Hepatocyte (in vitro differentiated cells): Measurements from ENCODE around the gene CACNA2D4. TPM values are rescaled to one million over a fixed set of nuclear protein-coding genes. Genes with fewer than 3 reads are reported as not detected.

Experiments used
- DNase-seq: peaks from one replicate; pipeline ENCODE4 v3.0.0-alpha.2; 2016; ENCODE audit warnings: low spot score
- H2AFZ ChIP-seq: fragments of 200-600 bp; sonication (generic); 2 replicates; pipeline ENCODE4 v1.6.0; 2016; ENCODE audit warnings: antibody characterized with exemption, mild to moderate bottlenecking
- H3K27ac ChIP-seq: fragments of 200-600 bp; sonication (generic); 2 replicates; pipeline ENCODE4 v1.5.1; 2016; ENCODE audit warnings: mild to moderate bottlenecking
- H3K27me3 ChIP-seq: fragments of 200-600 bp; sonication (generic); 2 replicates; pipeline ENCODE4 v1.6.1; 2016
- H3K36me3 ChIP-seq: fragments of 200-600 bp; sonication (generic); replicated peaks from 2 replicates; pipeline ENCODE4 v1.5.1; 2016; ENCODE audit warnings: low read depth; ENCODE audit not compliant: insufficient read depth
- H3K4me1 ChIP-seq: fragments of 200-600 bp; sonication (generic); 2 replicates; pipeline ENCODE4 v1.5.1; 2016; ENCODE audit warnings: mild to moderate bottlenecking, moderate library complexity; ENCODE audit not compliant: insufficient read depth
- H3K4me2 ChIP-seq: fragments of 200-600 bp; sonication (generic); 2 replicates; pipeline ENCODE4 v1.6.0; 2016
- H3K4me3 ChIP-seq: fragments of 200-600 bp; sonication (generic); 2 replicates; pipeline ENCODE4 v1.5.1; 2016; ENCODE audit warnings: mild to moderate bottlenecking
- H3K79me2 ChIP-seq: fragments of 200-600 bp; sonication (generic); 2 replicates; pipeline ENCODE4 v1.6.0; 2017; ENCODE audit warnings: mild to moderate bottlenecking
- H3K9me2 ChIP-seq: fragments of 200-600 bp; sonication (generic); replicated peaks from 2 replicates; pipeline ENCODE4 v1.6.0; 2017; ENCODE audit warnings: mild to moderate bottlenecking; ENCODE audit not compliant: insufficient read depth
- H3K9me3 ChIP-seq: fragments of 200-600 bp; sonication (generic); 2 replicates; pipeline ENCODE4 v1.5.1; 2016; ENCODE audit warnings: low read depth, mild to moderate bottlenecking
- H4K20me1 ChIP-seq: fragments of 200-600 bp; sonication (generic); 2 replicates; pipeline ENCODE4 v1.6.0; 2016; ENCODE audit warnings: mild to moderate bottlenecking; ENCODE audit not compliant: insufficient read depth, poor library complexity, severe bottlenecking
- EZH2 ChIP-seq: fragments of 200-600 bp; sonication (generic); IDR thresholded peaks from 2 replicates; pipeline ENCODE4 v1.6.1; 2016; ENCODE audit warnings: antibody characterized with exemption, mild to moderate bottlenecking, borderline replicate concordance
- EZH2phosphoT487 ChIP-seq: fragments of 200-600 bp; sonication (generic); IDR thresholded peaks from one replicate; pipeline ENCODE4 v1.6.1; 2018; ENCODE audit warnings: antibody characterized with exemption, mild to moderate bottlenecking, low read depth, moderate library complexity; ENCODE audit not compliant: unreplicated experiment, severe bottlenecking
- WGBS: methylation state at CpG from one replicate; pipeline ENCODE4 v1.1.6; 2016; ENCODE audit warnings: low lambda C conversion rate; ENCODE audit errors: missing lambda C conversion rate; 5-methylcytosine and 5-hydroxymethylcytosine counted together
- polyA plus RNA-seq: library from polyadenylated mRNA; unstranded; fragments of >200 nt; fragmentation: Nextera tagmentation; extraction: Ambion mirVana; gene quantifications from 2 replicates; pipeline ENCODE4 v1.2.1, GENCODE V29; 2016
- total RNA-seq: library from RNA; depleted of rRNA; stranded (reverse); fragments of >200 nt; gene quantifications from 2 replicates; pipeline ENCODE4 v1.2.3, GENCODE V29; 2014
- TF ChIP-seq, protein P1 (sequence below): fragments of 200-600 bp; sonication (generic); IDR thresholded peaks from 2 replicates; pipeline ENCODE4 v1.5.1; 2016; ENCODE audit warnings: antibody characterized with exemption, mild to moderate bottlenecking; ENCODE audit not compliant: poor library complexity

The CACNA2D4 gene
- total and polyA plus RNA-seq, 2 experiments from 2014 or later: 1.3 to 2.1 TPM

DNA sequence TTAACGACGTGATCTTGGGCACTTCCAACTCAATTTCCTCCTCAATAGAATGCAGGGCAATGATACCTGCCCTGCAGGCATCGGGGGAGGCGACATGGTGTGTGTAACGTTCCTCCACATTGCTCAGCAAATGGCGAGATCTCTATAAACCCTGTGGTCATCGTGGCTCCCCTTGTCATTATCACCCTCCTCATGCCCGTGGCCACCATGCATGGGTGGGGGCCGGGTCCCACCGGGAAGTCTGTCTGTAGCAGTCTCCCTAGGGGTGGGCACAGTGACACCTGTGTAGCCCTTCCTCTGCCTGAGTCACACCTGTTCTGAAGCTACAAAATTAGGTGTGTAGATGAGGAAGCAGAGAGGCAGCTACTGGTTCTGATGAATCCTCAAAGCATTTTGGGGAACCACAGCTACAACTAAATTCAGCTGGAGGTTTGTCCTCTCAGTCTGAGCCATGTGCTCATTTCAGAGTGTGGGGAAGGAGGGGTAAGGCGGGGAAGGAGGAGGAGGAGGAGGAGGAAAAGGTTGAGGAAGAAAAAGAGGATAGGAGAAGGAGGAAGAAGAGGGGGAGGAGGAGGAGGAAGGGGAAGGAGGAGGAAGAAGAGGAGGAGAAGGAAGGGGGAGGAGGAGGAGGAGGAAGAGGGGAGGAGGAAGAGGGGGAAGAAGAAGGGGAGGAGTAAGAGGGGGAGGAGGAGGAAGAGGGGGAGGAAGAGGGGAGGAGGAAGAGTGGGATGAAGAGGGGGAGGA, 11.0 kb upstream of the CACNA2D4 start:
- H3K27me3 ChIP-seq: no peaks in the 10 kb centered on the region
- no peak overlapping the region for H3K4me3 ChIP-seq
- H3K79me2 ChIP-seq: no peaks in the 10 kb centered on the region
- no peaks in the 10 kb centered on the region for H4K20me1 ChIP-seq
- TF ChIP-seq, protein P1, sequence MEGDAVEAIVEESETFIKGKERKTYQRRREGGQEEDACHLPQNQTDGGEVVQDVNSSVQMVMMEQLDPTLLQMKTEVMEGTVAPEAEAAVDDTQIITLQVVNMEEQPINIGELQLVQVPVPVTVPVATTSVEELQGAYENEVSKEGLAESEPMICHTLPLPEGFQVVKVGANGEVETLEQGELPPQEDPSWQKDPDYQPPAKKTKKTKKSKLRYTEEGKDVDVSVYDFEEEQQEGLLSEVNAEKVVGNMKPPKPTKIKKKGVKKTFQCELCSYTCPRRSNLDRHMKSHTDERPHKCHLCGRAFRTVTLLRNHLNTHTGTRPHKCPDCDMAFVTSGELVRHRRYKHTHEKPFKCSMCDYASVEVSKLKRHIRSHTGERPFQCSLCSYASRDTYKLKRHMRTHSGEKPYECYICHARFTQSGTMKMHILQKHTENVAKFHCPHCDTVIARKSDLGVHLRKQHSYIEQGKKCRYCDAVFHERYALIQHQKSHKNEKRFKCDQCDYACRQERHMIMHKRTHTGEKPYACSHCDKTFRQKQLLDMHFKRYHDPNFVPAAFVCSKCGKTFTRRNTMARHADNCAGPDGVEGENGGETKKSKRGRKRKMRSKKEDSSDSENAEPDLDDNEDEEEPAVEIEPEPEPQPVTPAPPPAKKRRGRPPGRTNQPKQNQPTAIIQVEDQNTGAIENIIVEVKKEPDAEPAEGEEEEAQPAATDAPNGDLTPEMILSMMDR: no peak
- no peak for TF ChIP-seq EZH2phosphoT487
- TF ChIP-seq EZH2: no peak
- no peak overlapping the region for H3K4me2 ChIP-seq
- H3K9me3 ChIP-seq: no peaks in the 10 kb centered on the region
- H2AFZ ChIP-seq: no peak overlapping the region
- H3K4me1 ChIP-seq: peaks cover 8% of the 10 kb centered on the region
- no peaks in the 10 kb centered on the region for H3K9me2 ChIP-seq
- H3K27ac ChIP-seq: no peak overlapping the region
- no peaks in the 10 kb centered on the region for H3K36me3 ChIP-seq
- no peak for DNase-seq
- WGBS: 92% methylated on average over 11 of the region's 11 CpGs

DNA sequence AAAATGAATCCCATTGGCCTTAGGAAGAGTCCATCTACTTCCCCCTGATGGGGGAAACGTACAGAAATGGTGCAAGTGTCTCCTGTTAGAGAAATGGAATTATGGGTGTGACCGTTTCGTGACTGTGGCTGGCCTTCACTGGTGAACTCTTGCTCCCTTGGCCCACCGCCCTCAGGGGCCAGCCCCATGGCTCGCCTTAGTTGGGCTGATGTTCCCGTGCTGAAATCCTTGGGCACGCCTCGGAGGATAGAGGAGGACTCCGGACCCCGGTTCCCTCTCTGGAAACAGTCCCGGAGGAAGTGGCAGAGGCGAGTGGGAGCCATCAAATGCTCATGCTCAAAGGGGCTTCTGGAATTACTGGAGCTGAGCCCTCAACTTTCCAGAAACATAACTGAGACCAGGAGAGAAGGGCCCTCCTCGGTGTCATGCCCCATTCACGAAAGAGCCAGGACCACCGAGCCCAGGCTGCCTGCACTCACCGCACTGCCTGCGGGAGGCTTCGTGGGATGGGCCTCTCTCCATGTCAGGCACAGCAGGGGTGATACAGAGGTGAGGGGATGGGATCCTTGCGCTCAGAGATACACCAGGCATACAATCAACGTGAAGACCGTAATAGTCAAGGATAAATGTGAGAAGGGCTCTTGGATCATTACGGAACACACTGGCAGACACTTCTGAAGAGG, 10.1 kb upstream of the CACNA2D4 start:
- Histone ChIP-seq H3K36me3 (no peaks in the 10 kb centered on the region), H3K4me2 (no peak overlapping the region), H3K79me2 (no peaks in the 10 kb centered on the region), H3K27ac (no peak overlapping the region), H3K9me3 (no peaks in the 10 kb centered on the region), H3K27me3 (no peaks in the 10 kb centered on the region), H4K20me1 (no peaks in the 10 kb centered on the region), H3K9me2 (no peaks in the 10 kb centered on the region), H3K4me1 (peaks cover 8% of the 10 kb centered on the region), H3K4me3 (no peak overlapping the region), H2AFZ (no peak overlapping the region)
- no peak for DNase-seq
- WGBS: 96% methylated on average over 22 of the region's 22 CpGs
- TF ChIP-seq EZH2 (no peak), EZH2phosphoT487 (no peak)
- TF ChIP-seq, protein P1: no peak

DNA sequence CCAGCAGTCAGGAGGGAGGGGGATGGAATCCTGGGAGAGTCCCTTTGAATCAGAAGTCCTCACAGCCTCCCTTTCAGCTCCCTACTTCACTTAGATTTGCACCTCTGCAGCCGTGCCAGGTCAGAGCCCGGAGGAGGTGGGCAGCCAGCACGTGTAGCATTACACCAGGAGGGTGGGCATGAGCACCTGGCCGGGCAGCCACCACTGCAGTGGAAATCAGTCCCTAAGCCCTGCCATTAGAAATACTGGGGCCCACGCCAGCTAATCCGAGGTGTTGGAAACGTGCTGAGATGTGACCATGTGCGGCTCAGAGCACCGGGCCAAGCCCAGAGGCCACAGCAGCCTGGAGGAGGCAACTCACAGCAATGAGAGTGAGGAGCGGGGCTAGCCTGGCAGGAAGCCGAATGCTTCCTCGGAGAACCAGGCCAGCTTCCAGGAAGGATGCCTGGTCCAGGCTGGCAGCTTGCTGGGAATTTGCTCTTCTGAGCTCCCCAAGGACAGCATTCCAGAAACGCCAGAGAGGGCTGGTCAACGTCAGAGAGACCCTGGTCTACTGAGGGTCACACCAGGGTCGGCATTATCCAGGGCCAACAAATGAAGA, 9.4 kb upstream of the CACNA2D4 start:
- 71% methylated on average over 15 of the region's 15 CpGs for WGBS
- TF ChIP-seq EZH2phosphoT487: no peak
- TF ChIP-seq, protein P1: no peak
- TF ChIP-seq EZH2: no peak
- H3K4me1 ChIP-seq: peaks cover 8% of the 10 kb centered on the region

More for the DNA sequence above, 9.4 kb upstream of the CACNA2D4 start:
- no peaks in the 10 kb centered on the region for H4K20me1 ChIP-seq
- DNase-seq: no peak
- H3K9me3 ChIP-seq: no peaks in the 10 kb centered on the region
- no peak overlapping the region for H3K4me3 ChIP-seq
- H3K4me2 ChIP-seq: no peak overlapping the region
- H2AFZ ChIP-seq: no peak overlapping the region
- H3K36me3 ChIP-seq: no peaks in the 10 kb centered on the region
- H3K9me2 ChIP-seq: no peaks in the 10 kb centered on the region
- no peaks in the 10 kb centered on the region for H3K27me3 ChIP-seq
- no peaks in the 10 kb centered on the region for H3K79me2 ChIP-seq
- no peak overlapping the region for H3K27ac ChIP-seq
